HG03103 (cell line): ENCODE data around the gene CACNA2D4.

ENCODE experiments used
- ATAC-seq: cut with Tn5 transposase; IDR thresholded peaks from one replicate; pipeline ENCODE4 v1.9.1; 2021; ENCODE audit warnings: low read depth; ENCODE audit not compliant: unreplicated experiment

CACNA2D4 gene

GRCh38 chr12:1807087-1807860 lies 111.2 kb downstream of the CACNA2D4 start:
- ATAC-seq = no peak

GRCh38 chr12:1806301-1807086 lies 112.0 kb downstream of the CACNA2D4 start:
- no peak for ATAC-seq

- no peak for ATAC-seq
These were observed 112.9 kb downstream of the CACNA2D4 start for GRCh38 chr12:1805441-1806081.

- ATAC-seq = peak; percentile 80
These were observed 113.7 kb downstream of the CACNA2D4 start for GRCh38 chr12:1804545-1805332.

- ATAC-seq = no peak
These were observed 114.7 kb downstream of the CACNA2D4 start for GRCh38 chr12:1803736-1804135.

- ATAC-seq = no peak
These were observed 117.0 kb downstream of the CACNA2D4 start for GRCh38 chr12:1801303-1801975.

- no peak for ATAC-seq
These were observed 117.8 kb downstream of the CACNA2D4 start for GRCh38 chr12:1800401-1801302.

GRCh38 chr12:1799882-1800400 lies 118.5 kb downstream of the CACNA2D4 start:
- no peak for ATAC-seq

GRCh38 chr12:1799051-1799881 lies 119.2 kb downstream of the CACNA2D4 start:
- ATAC-seq = no peak

GRCh38 chr12:1798641-1799020 lies 119.8 kb downstream of the CACNA2D4 start:
- no peak for ATAC-seq

GRCh38 chr12:1797991-1798640 lies 120.3 kb downstream of the CACNA2D4 start:
- ATAC-seq = no peak

GRCh38 chr12:1797011-1797901 lies 121.2 kb downstream of the CACNA2D4 start:
- ATAC-seq = no peak

GRCh38 chr12:1796515-1797010 lies 121.9 kb downstream of the CACNA2D4 start:
- ATAC-seq = peak; percentile 13

GRCh38 chr12:1795785-1796514 lies 122.5 kb downstream of the CACNA2D4 start:
- ATAC-seq = peak; percentile 81

GRCh38 chr12:1795221-1795784 lies 123.1 kb downstream of the CACNA2D4 start:
- no peak for ATAC-seq
